OCI-LY7 (cell line): Measurements from ENCODE around the gene FUT3. TPM values are rescaled to one million over a fixed set of nuclear protein-coding genes. Genes with fewer than 3 reads are reported as not detected.
"Not testable (repeated sequence)": the region's sequence is repeated elsewhere in the genome, so short reads cannot be mapped to it uniquely, and the experiment has no call there.

ENCODE experiments used
- BruUV-seq: library from RNA; stranded (reverse); fragments of 400-500 nt; replicated peaks from 2 replicates; lab custom pipeline; 2021; lab: Mats Ljungman, UMichigan
- CTCF ChIA-PET: fragments of 300-600 bp; sonication (Branson Sonifier 250); formaldehyde crosslinking; loops from one replicate; lab custom pipeline; 2022; ENCODE audit warnings: antibody characterized with exemption; ENCODE audit not compliant: unreplicated experiment; lab: Charles Lee
- POLR2A ChIA-PET: fragments of 300-600 bp; sonication (Branson Sonifier 250); formaldehyde crosslinking; loops from one replicate; lab custom pipeline; 2022; ENCODE audit warnings: antibody characterized with exemption; lab: Charles Lee
- DNase-seq: peaks from one replicate; pipeline ENCODE4 v3.0.0-alpha.2; 2015; ENCODE audit warnings: low spot score
- H2AFZ ChIP-seq: fragments of 200-600 bp; sonication (generic), shearing (Covaris generic); 2 replicates; pipeline ENCODE4 v1.6.1; 2014; ENCODE audit warnings: mild to moderate bottlenecking, antibody characterized with exemption, low read length, moderate library complexity
- H3K27ac ChIP-seq: fragments of 200-600 bp; sonication (generic); 2 replicates; pipeline ENCODE4 v1.5.1; 2014; ENCODE audit warnings: mixed run types, low read depth, mild to moderate bottlenecking, moderate library complexity, low read length, inconsistent platforms; ENCODE audit not compliant: poor library complexity, severe bottlenecking
- H3K36me3 ChIP-seq: fragments of 200-600 bp; sonication (generic); 2 replicates; pipeline ENCODE4 v1.6.1; 2014; ENCODE audit warnings: mild to moderate bottlenecking, antibody characterized with exemption, low read length, moderate library complexity, mixed read lengths; ENCODE audit not compliant: insufficient read depth
- H3K4me1 ChIP-seq: fragments of 200-600 bp; sonication (generic); 2 replicates; pipeline ENCODE4 v1.5.1; 2014; ENCODE audit warnings: mild to moderate bottlenecking, low read length; ENCODE audit not compliant: insufficient read depth, poor library complexity, severe bottlenecking
- H3K4me2 ChIP-seq: fragments of 200-600 bp; sonication (generic); 2 replicates; pipeline ENCODE4 v1.6.1; 2014; ENCODE audit warnings: mild to moderate bottlenecking, low read length
- H3K4me3 ChIP-seq: fragments of 200-600 bp; sonication (generic); 2 replicates; pipeline ENCODE4 v1.5.1; 2014; ENCODE audit warnings: mild to moderate bottlenecking, low read depth, low read length; ENCODE audit not compliant: poor library complexity, severe bottlenecking
- H3K79me2 ChIP-seq: fragments of 200-600 bp; sonication (generic); 2 replicates; pipeline ENCODE4 v1.6.1; 2016; ENCODE audit warnings: low read depth, mild to moderate bottlenecking, low read length, moderate library complexity, mixed read lengths; ENCODE audit not compliant: insufficient read depth
- H3K9me2 ChIP-seq: fragments of 200-600 bp; sonication (generic); 2 replicates; pipeline ENCODE4 v1.6.1; 2016; ENCODE audit warnings: mild to moderate bottlenecking, low read length, mixed read lengths; ENCODE audit not compliant: insufficient read depth
- H3K9me3 ChIP-seq: fragments of 200-600 bp; sonication (generic); 2 replicates; pipeline ENCODE4 v1.6.1; 2014; ENCODE audit warnings: mild to moderate bottlenecking, mixed run types, low read length, mixed read lengths
- H4K20me1 ChIP-seq: fragments of 200-600 bp; sonication (generic); 2 replicates; pipeline ENCODE4 v1.6.1; 2014; ENCODE audit warnings: mild to moderate bottlenecking, antibody characterized with exemption, low read length, moderate library complexity, mixed read lengths; ENCODE audit not compliant: insufficient read depth
- EZH2phosphoT487 ChIP-seq: fragments of 200-600 bp; sonication (generic); IDR thresholded peaks from 2 replicates; pipeline ENCODE4 v1.6.1; 2018; ENCODE audit warnings: low read depth, borderline replicate concordance, mild to moderate bottlenecking, mixed run types, antibody characterized with exemption, low read length, moderate library complexity, mixed read lengths
- intact Hi-C: fragments of 100-400 bp; cut with micrococcal nuclease; formaldehyde crosslinking; loops from one replicate; pipeline ENCODE4 v1.10.0; 2022; ENCODE audit not compliant: unreplicated experiment
- total RNA-seq, 2 experiments: library from RNA; depleted of rRNA in 1 of 2; stranded (reverse); fragments of >200 nt in 1 of 2; shearing (Covaris generic) in 1 of 2; gene quantifications; 2 replicates each; pipeline ENCODE4 v1.2.3, GENCODE V29; 2014 to 2022
- TF ChIP-seq, protein P1 (sequence below): fragments of 200-600 bp; sonication (generic); conservative IDR thresholded peaks from 2 replicates; pipeline ENCODE4 v1.5.1; 2014; ENCODE audit warnings: mild to moderate bottlenecking, antibody characterized with exemption, low read length, moderate library complexity, mixed read lengths

FUT3 gene
- total RNA-seq, 2 experiments from 2014 or later: 0.47 TPM; not detected in 1

DNA sequence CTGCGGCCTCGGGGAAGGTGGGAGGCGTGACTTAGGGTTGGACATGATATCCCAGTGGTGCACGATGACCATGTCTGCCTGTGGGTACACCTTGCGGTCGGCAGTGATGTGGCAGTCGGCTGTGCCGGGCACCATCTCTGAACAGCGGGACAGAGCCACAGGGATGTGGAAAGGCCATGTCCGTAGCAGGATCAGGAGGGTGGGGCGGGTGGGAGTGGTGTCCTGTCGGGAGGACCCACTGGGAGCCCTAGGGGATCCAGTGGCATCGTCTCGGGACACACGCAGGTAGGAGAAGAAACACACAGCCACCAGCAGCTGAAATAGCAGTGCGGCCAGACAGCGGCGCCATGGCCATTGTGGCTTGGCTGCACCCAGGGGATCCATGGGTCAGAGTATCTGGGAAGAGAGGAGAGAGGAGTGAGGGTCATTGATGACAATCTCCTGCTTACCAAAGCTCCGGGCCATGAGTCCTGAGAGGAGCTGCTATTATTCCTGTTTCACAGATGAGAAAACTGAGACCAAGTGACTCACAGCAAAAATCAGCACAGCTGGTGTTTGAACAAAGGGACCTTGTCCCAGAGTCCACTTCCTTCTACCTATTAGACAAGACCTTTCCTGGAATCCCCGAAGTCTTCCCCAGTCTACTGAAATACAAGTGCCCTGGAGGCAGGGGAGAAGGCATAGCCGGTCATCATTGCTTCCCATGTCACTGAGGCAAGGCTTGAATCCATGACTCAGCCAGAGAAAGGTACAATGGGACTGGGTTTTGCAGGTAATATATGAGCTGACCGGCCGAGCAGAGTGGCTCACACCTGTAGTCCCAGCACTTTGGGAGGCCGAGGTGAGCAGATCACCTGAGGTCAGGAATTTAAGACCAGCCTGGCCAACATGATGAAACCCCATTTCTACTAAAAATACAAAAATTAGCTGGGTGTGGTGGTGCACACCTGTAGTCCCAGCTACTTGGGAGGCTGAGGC, 6.5 kb downstream of the FUT3 start:
- BruUV-seq: no TSS peak
- no peak overlapping the region for H3K27ac ChIP-seq
- no peak overlapping the region for H3K4me2 ChIP-seq
- TF ChIP-seq, protein P1, sequence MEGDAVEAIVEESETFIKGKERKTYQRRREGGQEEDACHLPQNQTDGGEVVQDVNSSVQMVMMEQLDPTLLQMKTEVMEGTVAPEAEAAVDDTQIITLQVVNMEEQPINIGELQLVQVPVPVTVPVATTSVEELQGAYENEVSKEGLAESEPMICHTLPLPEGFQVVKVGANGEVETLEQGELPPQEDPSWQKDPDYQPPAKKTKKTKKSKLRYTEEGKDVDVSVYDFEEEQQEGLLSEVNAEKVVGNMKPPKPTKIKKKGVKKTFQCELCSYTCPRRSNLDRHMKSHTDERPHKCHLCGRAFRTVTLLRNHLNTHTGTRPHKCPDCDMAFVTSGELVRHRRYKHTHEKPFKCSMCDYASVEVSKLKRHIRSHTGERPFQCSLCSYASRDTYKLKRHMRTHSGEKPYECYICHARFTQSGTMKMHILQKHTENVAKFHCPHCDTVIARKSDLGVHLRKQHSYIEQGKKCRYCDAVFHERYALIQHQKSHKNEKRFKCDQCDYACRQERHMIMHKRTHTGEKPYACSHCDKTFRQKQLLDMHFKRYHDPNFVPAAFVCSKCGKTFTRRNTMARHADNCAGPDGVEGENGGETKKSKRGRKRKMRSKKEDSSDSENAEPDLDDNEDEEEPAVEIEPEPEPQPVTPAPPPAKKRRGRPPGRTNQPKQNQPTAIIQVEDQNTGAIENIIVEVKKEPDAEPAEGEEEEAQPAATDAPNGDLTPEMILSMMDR: no peak
- TF ChIP-seq EZH2phosphoT487: no peak
- no peaks in the 10 kb centered on the region for H3K79me2 ChIP-seq
- no peak overlapping the region for H3K4me3 ChIP-seq
- no peaks in the 10 kb centered on the region for H3K9me3 ChIP-seq
- intact Hi-C loops: no loop called here
- no peaks in the 10 kb centered on the region for H3K36me3 ChIP-seq
- ChIA-PET CTCF (no interaction called here), POLR2A (interaction anchor here (0.6 kb wide), 1 partner anchor 15 kb away, joined by 6 read pairs; no protein-coding TSS in a partner anchor)
- H3K9me2 ChIP-seq: no peaks in the 10 kb centered on the region
- no peak overlapping the region for H2AFZ ChIP-seq
- DNase-seq: no peak
- H3K4me1 ChIP-seq: peaks cover under 1% of the 10 kb centered on the region
- H4K20me1 ChIP-seq: no peaks in the 10 kb centered on the region

DNA sequence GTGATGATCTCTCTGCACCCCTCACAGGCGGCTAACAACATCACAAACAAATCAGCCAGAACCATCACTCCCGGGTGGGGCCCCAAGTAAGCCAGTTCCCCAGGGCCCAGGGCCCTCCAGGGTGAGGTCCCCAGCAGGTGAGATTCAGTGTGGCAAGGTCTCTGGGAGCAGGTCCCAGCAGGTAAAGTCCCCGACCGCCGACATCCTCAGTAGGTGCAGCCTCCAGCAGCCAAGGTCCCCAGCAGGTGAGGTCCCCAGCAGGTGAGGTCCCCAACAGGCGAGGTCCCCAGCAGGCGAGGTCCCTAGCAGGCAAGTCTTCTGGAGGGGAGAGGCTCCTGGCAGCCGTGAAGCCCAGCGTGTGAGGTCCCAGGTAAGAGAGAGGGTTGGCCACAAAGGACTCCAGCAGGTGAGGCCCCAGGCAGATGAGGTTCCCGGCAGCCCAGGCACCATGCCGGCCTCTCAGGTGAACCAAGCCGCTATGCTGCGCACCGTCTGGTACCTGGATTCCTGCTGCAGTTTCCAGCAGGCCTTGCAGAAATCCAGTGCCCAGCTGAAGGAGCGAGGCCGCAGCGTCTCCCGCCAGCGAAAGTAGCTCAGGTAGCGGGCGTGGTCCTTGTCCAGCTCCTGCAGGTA, 7.8 kb downstream of the FUT3 start:
- H3K27ac ChIP-seq: no peak overlapping the region
- no peaks in the 10 kb centered on the region for H3K9me2 ChIP-seq
- no peak for DNase-seq
- intact Hi-C loops: no loop called here
- CTCF ChIA-PET: no interaction called here
- POLR2A ChIA-PET: no interaction called here
- H3K79me2 ChIP-seq: no peaks in the 10 kb centered on the region
- no TSS peak for BruUV-seq
- no peaks in the 10 kb centered on the region for H3K9me3 ChIP-seq
- H2AFZ ChIP-seq: no peak overlapping the region
- no peaks in the 10 kb centered on the region for H4K20me1 ChIP-seq
- H3K4me1 ChIP-seq: peaks cover 13% of the 10 kb centered on the region
- H3K4me3 ChIP-seq: no peak overlapping the region
- TF ChIP-seq, protein P1: no peak
- no peak for TF ChIP-seq EZH2phosphoT487
- H3K36me3 ChIP-seq: no peaks in the 10 kb centered on the region
- no peak overlapping the region for H3K4me2 ChIP-seq

DNA sequence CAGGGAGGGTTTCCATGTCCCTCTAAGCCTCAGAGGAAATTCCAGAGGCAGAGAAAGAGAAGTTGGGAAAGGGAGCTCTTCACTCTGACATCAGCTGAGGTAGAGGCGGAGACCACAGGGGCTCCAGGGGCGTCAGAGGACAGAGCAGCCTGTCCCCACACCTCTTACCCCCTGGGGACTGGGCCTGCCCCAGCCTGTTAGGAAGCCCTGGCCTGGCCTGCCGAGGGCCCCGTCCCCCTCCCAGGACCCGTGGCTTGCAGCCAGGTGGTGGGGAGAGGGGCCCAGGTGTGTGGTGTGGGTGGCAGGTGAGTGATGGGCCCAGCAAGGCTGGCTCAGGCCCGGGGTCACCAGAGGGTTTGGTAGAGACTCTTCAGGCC, 9.5 kb downstream of the FUT3 start:
- CTCF ChIA-PET, POLR2A ChIA-PET, DNase-seq, intact Hi-C loops, H4K20me1 ChIP-seq, H2AFZ ChIP-seq, H3K27ac ChIP-seq, H3K79me2 ChIP-seq, BruUV-seq, H3K4me2 ChIP-seq, H3K36me3 ChIP-seq, H3K9me3 ChIP-seq, H3K4me3 ChIP-seq, H3K9me2 ChIP-seq: not testable (repeated sequence)
- H3K4me1 ChIP-seq: peaks cover 14% of the 10 kb centered on the region
